GM13977 (cell line): ENCODE data around the gene SGCA.

Source experiments
- DNase-seq: peaks from one replicate; pipeline ENCODE4 v3.0.0; 2012; ENCODE audit warnings: low spot score
- in situ Hi-C: fragments of 300-500 bp; cut with MboI; formaldehyde crosslinking; loops from one replicate; pipeline ENCODE4 v1.12.0; 2022; ENCODE audit warnings: low sequenced_read_pairs, low pct_unique_long_range_greater_than_20kb, mixed read lengths, inconsistent platforms; ENCODE audit not compliant: unreplicated experiment
- TF ChIP-seq, protein P1 (sequence below): IDR thresholded peaks from 2 replicates; pipeline ENCODE4 v1.5.1; 2012; ENCODE audit warnings: mild to moderate bottlenecking, control low read depth; ENCODE audit not compliant: insufficient read depth; ENCODE audit errors: extremely low read depth, missing control alignments

The SGCA gene

GRCh38 chr17:50220811-50221210 is 55.0 kb downstream of the SGCA start:
- TF ChIP-seq, protein P1, sequence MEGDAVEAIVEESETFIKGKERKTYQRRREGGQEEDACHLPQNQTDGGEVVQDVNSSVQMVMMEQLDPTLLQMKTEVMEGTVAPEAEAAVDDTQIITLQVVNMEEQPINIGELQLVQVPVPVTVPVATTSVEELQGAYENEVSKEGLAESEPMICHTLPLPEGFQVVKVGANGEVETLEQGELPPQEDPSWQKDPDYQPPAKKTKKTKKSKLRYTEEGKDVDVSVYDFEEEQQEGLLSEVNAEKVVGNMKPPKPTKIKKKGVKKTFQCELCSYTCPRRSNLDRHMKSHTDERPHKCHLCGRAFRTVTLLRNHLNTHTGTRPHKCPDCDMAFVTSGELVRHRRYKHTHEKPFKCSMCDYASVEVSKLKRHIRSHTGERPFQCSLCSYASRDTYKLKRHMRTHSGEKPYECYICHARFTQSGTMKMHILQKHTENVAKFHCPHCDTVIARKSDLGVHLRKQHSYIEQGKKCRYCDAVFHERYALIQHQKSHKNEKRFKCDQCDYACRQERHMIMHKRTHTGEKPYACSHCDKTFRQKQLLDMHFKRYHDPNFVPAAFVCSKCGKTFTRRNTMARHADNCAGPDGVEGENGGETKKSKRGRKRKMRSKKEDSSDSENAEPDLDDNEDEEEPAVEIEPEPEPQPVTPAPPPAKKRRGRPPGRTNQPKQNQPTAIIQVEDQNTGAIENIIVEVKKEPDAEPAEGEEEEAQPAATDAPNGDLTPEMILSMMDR = no peak
- in situ Hi-C loops = no loop called here
- DNase-seq = no peak

- TF ChIP-seq, protein P1 = no peak
- in situ Hi-C loops = no loop called here
- peak; percentile 39 for DNase-seq
Observed at GRCh38 chr17:50221266-50221863, 55.6 kb downstream of the SGCA start.

GRCh38 chr17:50221864-50222545 is 56.2 kb downstream of the SGCA start:
- TF ChIP-seq, protein P1 = no peak
- in situ Hi-C loops = no loop called here
- no peak for DNase-seq

DNA sequence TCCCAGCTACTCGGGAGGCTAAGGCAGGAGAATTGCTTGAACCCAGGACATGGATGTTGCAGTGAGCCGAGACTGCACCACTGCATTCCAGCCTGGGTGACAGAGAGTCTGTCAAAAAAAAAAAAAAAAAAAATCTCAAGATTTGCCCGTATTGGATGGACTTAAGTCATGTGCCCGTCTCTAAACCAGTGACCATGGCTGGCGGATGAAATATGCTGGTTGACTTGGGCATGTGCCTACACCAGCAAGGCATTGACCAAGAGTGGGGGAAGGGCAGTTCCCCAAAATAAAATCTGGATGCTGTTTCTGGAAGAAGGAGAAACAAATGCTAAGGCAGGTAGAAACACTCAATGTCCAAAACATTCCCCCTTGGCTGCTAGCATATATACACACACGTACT is 57.1 kb downstream of the SGCA start:
- TF ChIP-seq, protein P1 = no peak
- in situ Hi-C loops = no loop called here
- DNase-seq = no peak
